GM12878 (cell line): ENCODE data around the gene EFCAB9. TPM values are rescaled to one million over a fixed set of nuclear protein-coding genes. Genes with fewer than 3 reads are reported as not detected.

Experiments
- ATAC-seq: fragments of 200-7000 bp; cut with Tn5 transposase; 3 replicates; pipeline ENCODE4 v1.9.1; 2020; ENCODE audit warnings: mild to moderate bottlenecking, moderate library complexity
- BruUV-seq: library from RNA; stranded (reverse); fragments of 400-500 nt; replicated peaks from 2 replicates; lab custom pipeline; 2021; lab: Mats Ljungman, UMichigan
- CTCF ChIA-PET: fragments of 300-600 bp; sonication (Branson Sonifier 250); formaldehyde crosslinking; extraction: SDS; loops from one replicate; lab custom pipeline; 2021; ENCODE audit warnings: inconsistent platforms; lab: Yijun Ruan, JAX
- POLR2A ChIA-PET: fragments of 350-600 bp; formaldehyde crosslinking; extraction: SDS; loops from one replicate; lab custom pipeline; 2021; ENCODE audit warnings: inconsistent platforms; lab: Charles Lee
- RAD21 ChIA-PET: fragments of 300-600 bp; sonication (Branson Sonifier 250); formaldehyde crosslinking; loops from one replicate; lab custom pipeline; 2023; ENCODE audit warnings: antibody characterized with exemption; ENCODE audit not compliant: unreplicated experiment; lab: Charles Lee
- SMC1A ChIA-PET: fragments of 300-600 bp; sonication (Branson Sonifier 250); formaldehyde crosslinking; loops from one replicate; lab custom pipeline; 2023; ENCODE audit not compliant: unreplicated experiment, uncharacterized antibody; lab: Charles Lee
- DNase-seq: peaks from one replicate; pipeline ENCODE4 v3.0.0-alpha.2; 2011; ENCODE audit warnings: low read depth, low spot score
- FAIRE-seq: peaks from 3 replicates; lab custom pipeline; 2011; peaks lifted over from hg19 to GRCh38; lab: Jason Lieb, UNC
- H2AFZ ChIP-seq: 2 replicates; pipeline ENCODE4 v1.6.0; 2011; ENCODE audit warnings: low read depth, low read length, control low read depth; ENCODE audit not compliant: control insufficient read depth
- H3K27ac ChIP-seq: 2 replicates; pipeline ENCODE4 v1.5.1; 2011; ENCODE audit warnings: control low read depth; ENCODE audit not compliant: control insufficient read depth, insufficient read depth
- H3K27me3 ChIP-seq, 2 experiments: replicated peaks in 1 of 2; 2 replicates each; pipeline versions ENCODE4 v1.6.0 to v1.6.1; 2011; ENCODE audit warnings: low read length in 1 of 2; ENCODE audit not compliant: control insufficient read depth in 2 of 2, insufficient read depth in 2 of 2
- H3K36me3 ChIP-seq, 2 experiments: 2 replicates each; pipeline ENCODE4 v1.5.1; 2011; ENCODE audit warnings: low read length in 1 of 2; ENCODE audit not compliant: control insufficient read depth in 2 of 2, insufficient read depth in 2 of 2
- H3K4me1 ChIP-seq: 2 replicates; pipeline ENCODE4 v1.6.1; 2011; ENCODE audit warnings: mild to moderate bottlenecking, low read length, moderate library complexity, mixed read lengths; ENCODE audit not compliant: control insufficient read depth, insufficient read depth
- H3K4me2 ChIP-seq: 2 replicates; pipeline ENCODE4 v1.6.0; 2011; ENCODE audit warnings: control low read depth; ENCODE audit not compliant: control insufficient read depth, insufficient read depth
- H3K4me3 ChIP-seq: fragments of 200-600 bp; sonication (generic); 2 replicates; pipeline ENCODE4 v1.5.1; 2016
- H3K79me2 ChIP-seq: 2 replicates; pipeline ENCODE4 v1.6.0; 2011; ENCODE audit warnings: low read length; ENCODE audit not compliant: control insufficient read depth, insufficient read depth
- H3K9ac ChIP-seq: 2 replicates; pipeline ENCODE4 v1.8.0; 2011; ENCODE audit warnings: low read length, control low read depth, mixed read lengths; ENCODE audit not compliant: control insufficient read depth, insufficient read depth
- H3K9me3 ChIP-seq: replicated peaks from 3 replicates; pipeline ENCODE4 v1.5.1; 2011; ENCODE audit warnings: mild to moderate bottlenecking, low read length; ENCODE audit not compliant: control insufficient read depth, insufficient read depth
- H4K20me1 ChIP-seq: 2 replicates; pipeline ENCODE4 v1.6.0; 2011; ENCODE audit not compliant: control insufficient read depth, insufficient read depth
- ATF3 ChIP-seq: IDR thresholded peaks from 2 replicates; pipeline ENCODE4 v1.6.1; 2011; ENCODE audit warnings: low read depth, mild to moderate bottlenecking, low read length, moderate library complexity, borderline replicate concordance; ENCODE audit errors: extremely low read depth
- CREM ChIP-seq: IDR thresholded peaks from 2 replicates; pipeline ENCODE4 v1.6.1; 2014; ENCODE audit warnings: antibody characterized with exemption, low read depth
- FOXK2 ChIP-seq: fragments of 450-650 bp; IDR thresholded peaks from 2 replicates; pipeline ENCODE4 v1.6.1; 2017; ENCODE audit warnings: mild to moderate bottlenecking, moderate library complexity
- IRF3 ChIP-seq: fragments of 450-650 bp; IDR thresholded peaks from 2 replicates; pipeline ENCODE4 v1.6.1; 2014; ENCODE audit warnings: mild to moderate bottlenecking
- TCF12 ChIP-seq: IDR thresholded peaks from 2 replicates; pipeline ENCODE4 v1.6.1; 2011; ENCODE audit warnings: low read depth, mild to moderate bottlenecking, low read length
- USF2 ChIP-seq: IDR thresholded peaks from 2 replicates; pipeline ENCODE4 v1.6.1; 2011; ENCODE audit warnings: low read depth, low read length, improper control_type of control experiment, borderline replicate concordance
- WRNIP1 ChIP-seq: IDR thresholded peaks from 2 replicates; pipeline ENCODE4 v1.6.1; 2011; ENCODE audit warnings: low read depth, low read length, improper control_type of control experiment, borderline replicate concordance
- WGBS: methylation state at CpG from one replicate; pipeline ENCODE4 v1.1.6; 2016; ENCODE audit warnings: low lambda C conversion rate; ENCODE audit not compliant: insufficient replicate concordance, insufficient coverage; ENCODE audit errors: missing lambda C conversion rate; 5-methylcytosine and 5-hydroxymethylcytosine counted together
- in situ Hi-C: fragments of 300-500 bp; cut with MboI; formaldehyde crosslinking; loops from 9 replicates; pipeline ENCODE4 v1.14.3; 2018; ENCODE audit warnings: mixed read lengths
- intact Hi-C: fragments of 100-400 bp; cut with micrococcal nuclease; formaldehyde crosslinking; loops from one replicate; pipeline ENCODE4 v1.14.2; 2022; ENCODE audit not compliant: unreplicated experiment
- polyA plus RNA-seq, 11 experiments: library from polyadenylated mRNA; depleted of rRNA in 4 of 11; unstranded in 6 of 11; stranded (reverse) in 5 of 11; fragments of >200 nt; fragmentation: Nextera tagmentation in 4 of 11; fragmentation: Illumina TruSeq in 1 of 11; extraction: Ambion mirVana in 4 of 11; extraction: Trizol in 1 of 11; gene quantifications; 1 replicate in 1 of 11; 2 replicates in 10 of 11; pipeline versions ENCODE4 v1.2.1 to v1.2.3, GENCODE V29; 2011 to 2016; ENCODE audit warnings: inconsistent platforms in 2 of 11, missing spikeins in 2 of 11, low read depth in 1 of 11
- total RNA-seq, 4 experiments: library from RNA; depleted of rRNA in 3 of 4; stranded (reverse); fragments of >200 nt in 3 of 4; fragmentation: Illumina TruSeq in 1 of 4; extraction: Trizol in 1 of 4; gene quantifications; 2 replicates each; pipeline versions ENCODE4 v1.2.1 to v1.2.3, GENCODE V29; 2013 to 2021

Gene EFCAB9
- total and polyA plus RNA-seq, 10 of the 15 experiments (the other 5 are each of a cell fraction or from before 2014, with no cell fraction given), result 0.73 TPM; not detected in 9

GRCh38 chr5:172159016-172159415 lies 35.0 kb upstream of the EFCAB9 start:
- intact Hi-C loops (no loop called here), in situ Hi-C loops (no loop called here)
- Histone ChIP-seq H3K4me1 (peaks cover 34% of the 10 kb centered on the region), H3K27ac (no peak overlapping the region), H3K4me3 (no peak overlapping the region), H2AFZ (no peak overlapping the region), H3K79me2 (peaks cover 61% of the 10 kb centered on the region), H3K4me2 (no peak overlapping the region), H4K20me1 (peaks cover 11% of the 10 kb centered on the region), H3K9ac (no peak overlapping the region), H3K27me3 (no peaks in the 10 kb centered on the region), H3K9me3 (no peaks in the 10 kb centered on the region; the same call in 2 of the 3 replicates), H3K36me3 (peaks cover 13 to 17% of the 10 kb centered on the region in 2 experiments)
- ATAC-seq (no peak), DNase-seq (no peak), FAIRE-seq (no peak)
- POLR2A ChIA-PET, result interaction anchor here (2.6 kb wide), 1 partner anchor 15 kb away, joined by 17 read pairs; no protein-coding TSS in a partner anchor
- SMC1A ChIA-PET, result interaction anchor here (1.0 to 1.5 kb wide), 2 partner anchors 28 to 31 kb away, joined by 3 to 4 read pairs; no protein-coding TSS in a partner anchor
- 74% methylated on average over 8 of the region's 8 CpGs for WGBS
- RAD21 ChIA-PET, result no interaction called here
- CTCF ChIA-PET, result interaction anchor here (0.8 to 1.4 kb wide), 2 partner anchors 9 to 25 kb away, joined by 3 to 4 read pairs; no protein-coding TSS in a partner anchor
- no TSS peak for BruUV-seq
- TF ChIP-seq ATF3 (no peak), WRNIP1 (no peak), IRF3 (no peak), CREM (no peak), FOXK2 (no peak), USF2 (no peak), TCF12 (no peak)
